HG03460 (cell line): Measurements from ENCODE around the gene MYORG.
"Not testable (repeated sequence)": the region's sequence is repeated elsewhere in the genome, so short reads cannot be mapped to it uniquely, and the experiment has no call there.

Experiments
- ATAC-seq: cut with Tn5 transposase; IDR thresholded peaks from one replicate; pipeline ENCODE4 v1.9.1; 2021; ENCODE audit not compliant: unreplicated experiment

Gene MYORG

GRCh38 chr9:34370335-34370969 lies 6.2 kb downstream of the MYORG start:
- no peak for ATAC-seq

- ATAC-seq = no peak
These were observed 7.1 kb downstream of the MYORG start for GRCh38 chr9:34369636-34370035.

GRCh38 chr9:34368796-34369195 lies 7.9 kb downstream of the MYORG start:
- not testable (repeated sequence) for ATAC-seq

GRCh38 chr9:34367751-34368410 lies 8.8 kb downstream of the MYORG start:
- not testable (repeated sequence) for ATAC-seq

- ATAC-seq = no peak
These were observed 10.3 kb downstream of the MYORG start for GRCh38 chr9:34366365-34366764.

- no peak for ATAC-seq
These were observed 11.4 kb downstream of the MYORG start for GRCh38 chr9:34365282-34365681.

- ATAC-seq = no peak
These were observed 12.9 kb downstream of the MYORG start for GRCh38 chr9:34363619-34364351.

- no peak for ATAC-seq
These were observed 14.0 kb downstream of the MYORG start for GRCh38 chr9:34362614-34363214.

- ATAC-seq = not testable (repeated sequence)
These were observed 23.7 kb downstream of the MYORG start for GRCh38 chr9:34352957-34353356.

GRCh38 chr9:34352122-34352652 lies 24.5 kb downstream of the MYORG start:
- not testable (repeated sequence) for ATAC-seq

- no peak for ATAC-seq
These were observed 27.4 kb downstream of the MYORG start for GRCh38 chr9:34349324-34349723.

- no peak for ATAC-seq
These were observed 28.9 kb downstream of the MYORG start for GRCh38 chr9:34347800-34348158.

GRCh38 chr9:34346873-34347799 lies 29.6 kb downstream of the MYORG start:
- no peak for ATAC-seq

GRCh38 chr9:34343605-34344004 lies 33.1 kb downstream of the MYORG start:
- no peak for ATAC-seq

- ATAC-seq = no peak
These were observed 33.6 kb downstream of the MYORG start for GRCh38 chr9:34343090-34343489.

GRCh38 chr9:34341659-34342295 lies 34.9 kb downstream of the MYORG start:
- ATAC-seq = no peak

GRCh38 chr9:34338665-34339385 lies 37.9 kb downstream of the MYORG start:
- ATAC-seq = no peak

- ATAC-seq = not testable (repeated sequence)
These were observed 38.6 kb downstream of the MYORG start for GRCh38 chr9:34338079-34338478.

GRCh38 chr9:34337403-34337802 lies 39.3 kb downstream of the MYORG start:
- ATAC-seq = no peak
